ENCODE data around the gene ZCCHC10.

Gene ZCCHC10

GRCh38 chr5:132952829-132953228 is 73.5 kb downstream of the ZCCHC10 start:
- H3K9me3 ChIP-seq (ENCODE audit: control extremely low read depth in 1 of 5, control insufficient read depth in 4 of 5, insufficient read depth in 2 of 5, low read depth in 1 of 5, low read length in 4 of 5), result peaks cover 0 to 3% (median 0%) of the 10 kb centered on the region in 5 experiments
- no peak overlapping the region for H3K4me3 ChIP-seq (ENCODE audit: control insufficient read depth in 1 of 7, extremely low read depth in 1 of 7, insufficient read depth in 4 of 7, low read depth in 2 of 7, low read length in 6 of 7)
- no peaks in the 10 kb centered on the region for H3K4me1 ChIP-seq (ENCODE audit: control extremely low read depth in 1 of 4, control insufficient read depth in 4 of 4, insufficient read depth in 4 of 4, low read length in 3 of 4)
- no peak for DNase-seq
- ChIA-PET CTCF (interaction anchor here (3.0 kb wide), 1 partner anchor 9 kb away, joined by 7 read pairs; no protein-coding TSS in a partner anchor), POLR2A (no interaction called here)
- WGBS (ENCODE audit: insufficient coverage), result 100% methylated on average over 1 of the region's 2 CpGs
- no peak overlapping the region for H3K27ac ChIP-seq (ENCODE audit: insufficient read depth in 1 of 2, low read depth in 1 of 2, low read length in 2 of 2, poor library complexity in 1 of 2, severe bottlenecking in 2 of 2)
- H3K36me3 ChIP-seq (ENCODE audit: control insufficient read depth in 4 of 4, insufficient read depth in 4 of 4, low read length in 3 of 4), result peaks cover 2 to 13% (median 10%) of the 10 kb centered on the region in 4 experiments
- no peaks in the 10 kb centered on the region for H3K27me3 ChIP-seq (replicated peaks in 2 of 5; ENCODE audit: control insufficient read depth in 4 of 5, insufficient read depth in 5 of 5, low read length in 4 of 5)

GRCh38 chr5:132951897-132952296 is 74.5 kb downstream of the ZCCHC10 start:
- POLR2A ChIA-PET, result interaction anchor here (1.1 kb wide), 1 partner anchor 10 kb away, joined by 3 read pairs; no protein-coding TSS in a partner anchor
- CTCF ChIA-PET, result interaction anchor here (3.0 kb wide), 1 partner anchor 10 kb away, joined by 7 read pairs; no protein-coding TSS in a partner anchor

GRCh38 chr5:132949136-132949535 is 77.2 kb downstream of the ZCCHC10 start:
- WGBS (ENCODE audit: insufficient coverage), result 97% methylated on average over 2 of the region's 2 CpGs
- CTCF ChIA-PET, result no interaction called here

More at GRCh38 chr5:132951897-132952296, 74.5 kb downstream of the ZCCHC10 start:
- DNase-seq, result peak in 2 of 3 donors; percentile 9 to 23
- no peak overlapping the region for H3K27ac ChIP-seq (ENCODE audit: insufficient read depth in 1 of 2, low read depth in 1 of 2, low read length in 2 of 2, poor library complexity in 1 of 2, severe bottlenecking in 2 of 2)
- H3K9me3 ChIP-seq (ENCODE audit: control extremely low read depth in 1 of 5, control insufficient read depth in 4 of 5, insufficient read depth in 2 of 5, low read depth in 1 of 5, low read length in 4 of 5), result peaks cover 0 to 3% (median 0%) of the 10 kb centered on the region in 5 experiments
- no peak overlapping the region for H3K4me3 ChIP-seq (ENCODE audit: control insufficient read depth in 1 of 7, extremely low read depth in 1 of 7, insufficient read depth in 4 of 7, low read depth in 2 of 7, low read length in 6 of 7)
- H3K27me3 ChIP-seq (replicated peaks in 2 of 5; ENCODE audit: control insufficient read depth in 4 of 5, insufficient read depth in 5 of 5, low read length in 4 of 5), result no peaks in the 10 kb centered on the region
- no peaks in the 10 kb centered on the region for H3K4me1 ChIP-seq (ENCODE audit: control extremely low read depth in 1 of 4, control insufficient read depth in 4 of 4, insufficient read depth in 4 of 4, low read length in 3 of 4)
- peaks cover 2 to 13% (median 10%) of the 10 kb centered on the region in 4 experiments for H3K36me3 ChIP-seq (ENCODE audit: control insufficient read depth in 4 of 4, insufficient read depth in 4 of 4, low read length in 3 of 4)
- WGBS (ENCODE audit: insufficient coverage), result 100% methylated on average over 2 of the region's 2 CpGs

GRCh38 chr5:132947671-132948070 is 78.7 kb downstream of the ZCCHC10 start:
- Histone ChIP-seq H3K4me1 (ENCODE audit: control extremely low read depth in 1 of 4, control insufficient read depth in 4 of 4, insufficient read depth in 4 of 4, low read length in 3 of 4) (no peaks in the 10 kb centered on the region), H3K9me3 (ENCODE audit: control extremely low read depth in 1 of 5, control insufficient read depth in 4 of 5, insufficient read depth in 2 of 5, low read depth in 1 of 5, low read length in 4 of 5) (no peaks in the 10 kb centered on the region), H3K36me3 (ENCODE audit: control insufficient read depth in 4 of 4, insufficient read depth in 4 of 4, low read length in 3 of 4) (peaks cover 2 to 9% (median 4%) of the 10 kb centered on the region in 4 experiments), H3K27ac (ENCODE audit: insufficient read depth in 1 of 2, low read depth in 1 of 2, low read length in 2 of 2, poor library complexity in 1 of 2, severe bottlenecking in 2 of 2) (no peak overlapping the region), H3K27me3 (replicated peaks in 2 of 5; ENCODE audit: control insufficient read depth in 4 of 5, insufficient read depth in 5 of 5, low read length in 4 of 5) (no peaks in the 10 kb centered on the region), H3K4me3 (ENCODE audit: control insufficient read depth in 1 of 7, extremely low read depth in 1 of 7, insufficient read depth in 4 of 7, low read depth in 2 of 7, low read length in 6 of 7) (no peak overlapping the region)
- CTCF ChIA-PET, result interaction anchor here (0.6 kb wide), 1 partner anchor 12 kb away, joined by 3 read pairs; no protein-coding TSS in a partner anchor
- DNase-seq, result no peak
- no CpG with 5 or more reads among the region's 2 CpGs for WGBS (ENCODE audit: insufficient coverage)
- POLR2A ChIA-PET, result no interaction called here

More at GRCh38 chr5:132949136-132949535, 77.2 kb downstream of the ZCCHC10 start:
- Histone ChIP-seq H3K36me3 (ENCODE audit: control insufficient read depth in 4 of 4, insufficient read depth in 4 of 4, low read length in 3 of 4) (peaks cover 0 to 4% (median 3%) of the 10 kb centered on the region in 4 experiments), H3K27me3 (replicated peaks in 2 of 5; ENCODE audit: control insufficient read depth in 4 of 5, insufficient read depth in 5 of 5, low read length in 4 of 5) (no peaks in the 10 kb centered on the region), H3K27ac (ENCODE audit: insufficient read depth in 1 of 2, low read depth in 1 of 2, low read length in 2 of 2, poor library complexity in 1 of 2, severe bottlenecking in 2 of 2) (no peak overlapping the region), H3K9me3 (ENCODE audit: control extremely low read depth in 1 of 5, control insufficient read depth in 4 of 5, insufficient read depth in 2 of 5, low read depth in 1 of 5, low read length in 4 of 5) (no peaks in the 10 kb centered on the region), H3K4me3 (ENCODE audit: control insufficient read depth in 1 of 7, extremely low read depth in 1 of 7, insufficient read depth in 4 of 7, low read depth in 2 of 7, low read length in 6 of 7) (no peak overlapping the region), H3K4me1 (ENCODE audit: control extremely low read depth in 1 of 4, control insufficient read depth in 4 of 4, insufficient read depth in 4 of 4, low read length in 3 of 4) (no peaks in the 10 kb centered on the region)
- DNase-seq, result no peak
- POLR2A ChIA-PET, result no interaction called here

Data from common myeloid progenitor, CD34-positive (primary cell).